Thoracic aorta (tissue), 2 donors: ENCODE results near the gene BABAM2. TPM values are rescaled to one million over a fixed set of nuclear protein-coding genes. Genes with fewer than 3 reads are reported as not detected.
A peak's percentile ranks its signal among the peaks of the same experiment; 100 is the strongest.

Source experiments
- ATAC-seq: fragments of 150-250 bp; one replicate; pipeline ENCODE4 v1.8.0; 2017; ENCODE audit warnings: low read depth; ENCODE audit not compliant: insufficient number of reproducible peaks, low FRiP score
- DNase-seq: peaks from one replicate; pipeline ENCODE4 v3.0.0-alpha.2; 2020; ENCODE audit warnings: low spot score
- H3K27ac ChIP-seq, 2 donors: fragments of 200-600 bp; sonication (generic); 1 replicate in 1 of 2; 2 replicates in 1 of 2; pipeline ENCODE4 v1.5.1; 2016; ENCODE audit warnings: mild to moderate bottlenecking in 2 of 2, moderate library complexity in 2 of 2
- H3K27me3 ChIP-seq: fragments of 200-600 bp; sonication (generic); replicated peaks from 2 replicates; pipeline ENCODE4 v1.6.0; 2016; ENCODE audit warnings: mild to moderate bottlenecking; ENCODE audit not compliant: insufficient read depth
- H3K36me3 ChIP-seq: fragments of 200-600 bp; sonication (generic); one replicate; pipeline ENCODE4 v1.5.1; 2016
- H3K4me1 ChIP-seq, 2 donors: fragments of 200-600 bp; sonication (generic); 1 replicate in 1 of 2; 2 replicates in 1 of 2; pipeline versions ENCODE4 v1.5.1 to v1.6.0; 2016; ENCODE audit warnings: low read depth in 2 of 2, mild to moderate bottlenecking in 1 of 2; ENCODE audit not compliant: control insufficient read depth in 1 of 2
- H3K4me3 ChIP-seq: fragments of 200-600 bp; sonication (generic); 2 replicates; pipeline ENCODE4 v1.5.1; 2016; ENCODE audit warnings: mild to moderate bottlenecking
- H3K9me3 ChIP-seq: fragments of 200-600 bp; sonication (generic); 2 replicates; pipeline ENCODE4 v1.5.1; 2016
- total RNA-seq, 2 donors: library from RNA; depleted of rRNA; stranded (reverse); fragments of >200 nt; gene quantifications; one replicate each; pipeline versions ENCODE4 v1.1.0 to v1.2.3, GENCODE V29; 2016
- TF ChIP-seq, protein P1 (sequence below): fragments of 200-600 bp; sonication (generic); IDR thresholded peaks from one replicate; pipeline ENCODE4 v1.5.1; 2019; ENCODE audit warnings: antibody characterized with exemption

Gene BABAM2
- total RNA-seq, 2 donors from 2014 or later = 24.7 to 32.8 TPM

DNA sequence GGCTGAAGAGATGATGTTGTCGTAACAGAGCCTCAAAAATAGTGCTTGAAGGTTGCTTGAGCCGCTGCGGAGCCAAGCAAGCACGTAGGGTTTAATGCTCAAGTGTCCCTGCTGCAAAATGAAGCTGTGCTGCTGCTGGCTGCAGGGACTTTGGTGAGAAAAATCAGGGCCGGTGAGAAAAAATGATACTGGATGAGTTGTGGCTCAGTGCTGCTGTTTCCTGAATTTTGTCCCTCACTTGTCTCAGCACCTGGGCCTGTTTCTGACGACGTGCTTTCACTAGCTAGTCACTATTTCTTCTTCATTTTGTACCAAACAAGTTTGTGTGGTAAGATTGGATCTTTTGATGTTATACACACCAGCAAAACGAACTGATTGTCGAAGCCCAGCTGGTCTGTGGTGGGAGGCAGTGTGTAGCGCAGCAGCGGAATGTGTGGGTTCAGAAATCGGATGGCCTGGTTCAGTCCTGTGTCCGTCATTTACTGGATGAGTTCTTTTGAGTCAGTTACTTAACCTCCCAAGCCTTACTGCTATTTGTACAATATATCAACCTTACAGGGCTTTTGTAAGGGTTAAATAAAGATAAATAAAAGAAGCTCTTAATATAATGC is 329.3 kb downstream of the BABAM2 start:
- TF ChIP-seq, protein P1, sequence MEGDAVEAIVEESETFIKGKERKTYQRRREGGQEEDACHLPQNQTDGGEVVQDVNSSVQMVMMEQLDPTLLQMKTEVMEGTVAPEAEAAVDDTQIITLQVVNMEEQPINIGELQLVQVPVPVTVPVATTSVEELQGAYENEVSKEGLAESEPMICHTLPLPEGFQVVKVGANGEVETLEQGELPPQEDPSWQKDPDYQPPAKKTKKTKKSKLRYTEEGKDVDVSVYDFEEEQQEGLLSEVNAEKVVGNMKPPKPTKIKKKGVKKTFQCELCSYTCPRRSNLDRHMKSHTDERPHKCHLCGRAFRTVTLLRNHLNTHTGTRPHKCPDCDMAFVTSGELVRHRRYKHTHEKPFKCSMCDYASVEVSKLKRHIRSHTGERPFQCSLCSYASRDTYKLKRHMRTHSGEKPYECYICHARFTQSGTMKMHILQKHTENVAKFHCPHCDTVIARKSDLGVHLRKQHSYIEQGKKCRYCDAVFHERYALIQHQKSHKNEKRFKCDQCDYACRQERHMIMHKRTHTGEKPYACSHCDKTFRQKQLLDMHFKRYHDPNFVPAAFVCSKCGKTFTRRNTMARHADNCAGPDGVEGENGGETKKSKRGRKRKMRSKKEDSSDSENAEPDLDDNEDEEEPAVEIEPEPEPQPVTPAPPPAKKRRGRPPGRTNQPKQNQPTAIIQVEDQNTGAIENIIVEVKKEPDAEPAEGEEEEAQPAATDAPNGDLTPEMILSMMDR = no peak
- DNase-seq = no peak
- Histone ChIP-seq H3K36me3 (no peaks in the 10 kb centered on the region), H3K27me3 (no peaks in the 10 kb centered on the region), H3K27ac (no peak overlapping the region), H3K4me3 (no peak overlapping the region), H3K4me1 (peaks cover 6 to 8% of the 10 kb centered on the region in 2 donors), H3K9me3 (no peaks in the 10 kb centered on the region)
- ATAC-seq = no peak

DNA sequence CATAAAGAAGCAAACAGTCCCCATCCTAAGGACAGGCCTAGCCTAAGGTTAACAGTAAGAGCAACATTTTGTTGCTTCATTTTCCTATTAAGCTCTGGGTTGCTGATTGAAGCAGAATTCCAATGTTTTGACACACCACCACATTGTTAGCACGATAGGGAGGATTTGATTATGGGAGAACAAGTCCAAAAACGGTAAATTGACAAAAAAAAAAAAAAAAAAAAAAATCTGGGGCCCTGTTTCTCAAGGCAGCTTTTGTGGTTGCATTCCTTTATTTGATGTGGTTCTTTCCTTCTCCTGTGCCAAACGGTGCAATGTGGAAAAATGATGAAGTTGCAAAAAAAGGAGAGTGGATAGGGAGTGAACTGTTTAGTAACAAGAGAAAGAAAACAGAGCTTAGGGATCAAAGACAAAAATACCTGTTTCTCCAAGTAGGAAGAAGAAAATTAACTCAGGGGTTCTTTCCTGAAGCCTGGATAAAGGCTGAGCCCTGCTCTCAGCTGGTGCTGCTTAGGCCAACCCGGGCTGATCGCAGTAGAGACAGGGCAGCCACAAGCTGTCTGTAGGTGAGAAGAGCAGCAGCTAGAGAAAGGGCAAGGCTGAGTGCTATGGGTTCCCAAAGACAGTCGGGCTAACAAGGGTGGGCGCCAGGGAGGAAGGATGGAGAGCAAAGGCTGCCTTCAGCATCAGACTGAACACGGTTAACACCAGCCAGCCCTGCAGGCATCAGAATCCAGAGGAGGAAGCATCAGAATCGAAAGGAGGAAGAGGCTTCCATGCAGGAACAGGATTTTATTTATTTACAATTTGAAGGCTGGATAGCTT is 334.3 kb downstream of the BABAM2 start:
- Histone ChIP-seq H3K4me3 (peak overlapping the region; percentile 37), H3K27ac (peak overlapping the region; percentile 59 to 62), H3K27me3 (no peaks in the 10 kb centered on the region), H3K4me1 (peaks cover 15 to 42% of the 10 kb centered on the region in 2 donors), H3K9me3 (no peaks in the 10 kb centered on the region), H3K36me3 (no peaks in the 10 kb centered on the region)
- TF ChIP-seq, protein P1 = no peak
- no peak for DNase-seq
- ATAC-seq = peak; percentile 75

DNA sequence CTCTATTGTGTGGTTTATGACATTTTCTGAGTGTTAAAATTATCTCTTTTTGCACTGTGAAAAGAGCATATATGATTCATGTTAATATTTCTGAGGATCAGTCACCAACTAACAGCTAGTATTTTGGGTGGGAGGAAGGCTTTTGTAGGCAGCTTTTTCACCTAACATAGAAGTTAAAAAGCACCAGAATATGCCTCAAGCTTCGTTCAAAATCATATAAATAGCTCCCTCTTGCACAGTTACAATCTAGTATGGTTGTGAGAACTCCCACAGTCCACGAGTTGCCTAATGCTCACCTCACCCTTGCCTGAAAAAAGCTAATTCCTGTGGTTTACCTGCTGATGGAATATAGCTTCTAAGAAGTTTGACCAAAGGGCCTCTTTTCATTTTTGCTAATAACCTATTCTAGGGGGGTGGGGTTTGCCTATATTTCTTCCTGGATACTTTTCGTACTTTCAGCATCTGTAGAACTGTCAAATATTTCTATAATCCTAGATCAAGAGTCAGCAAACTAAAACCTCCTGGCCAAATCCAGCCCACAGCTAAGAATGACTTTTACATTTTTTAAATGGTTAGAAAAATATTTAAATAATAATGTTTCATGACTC is 335.0 kb downstream of the BABAM2 start:
- H3K36me3 ChIP-seq = no peaks in the 10 kb centered on the region
- ATAC-seq (no peak), DNase-seq (no peak)
- no peaks in the 10 kb centered on the region for H3K9me3 ChIP-seq
- H3K27me3 ChIP-seq = no peaks in the 10 kb centered on the region
- peak overlapping the region; percentile 59 to 62 for H3K27ac ChIP-seq
- peaks cover 18 to 47% of the 10 kb centered on the region in 2 donors for H3K4me1 ChIP-seq
- TF ChIP-seq, protein P1 = no peak
- peak overlapping the region; percentile 37 for H3K4me3 ChIP-seq

DNA sequence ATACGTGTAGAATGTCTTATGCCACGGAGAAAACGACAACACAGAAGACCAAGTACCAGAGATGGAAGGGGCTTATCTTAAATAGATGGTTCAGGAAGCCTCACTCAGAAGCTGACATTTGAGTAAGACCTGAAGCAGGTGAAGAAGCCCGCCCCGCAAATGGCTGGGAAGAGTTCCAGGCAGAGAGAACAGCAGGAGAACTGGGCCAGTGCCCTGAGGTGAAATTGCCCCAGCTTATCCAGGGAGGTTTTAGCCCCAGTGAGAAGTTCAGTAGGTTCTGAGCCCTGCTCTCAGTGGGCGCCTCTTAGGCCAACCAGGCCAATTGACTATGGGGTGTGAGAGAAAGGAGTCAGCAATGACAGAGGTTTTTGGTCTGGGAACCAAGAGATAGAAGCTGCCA is 336.0 kb downstream of the BABAM2 start:
- no peak for ATAC-seq
- H3K4me1 ChIP-seq = peaks cover 21 to 56% of the 10 kb centered on the region in 2 donors
- no peak for DNase-seq
- H3K27ac ChIP-seq = peak overlapping the region in 1 of 2 donors; percentile 62
- no peaks in the 10 kb centered on the region for H3K27me3 ChIP-seq
- no peaks in the 10 kb centered on the region for H3K9me3 ChIP-seq
- TF ChIP-seq, protein P1 = no peak
- no peaks in the 10 kb centered on the region for H3K36me3 ChIP-seq
- H3K4me3 ChIP-seq = no peak overlapping the region

DNA sequence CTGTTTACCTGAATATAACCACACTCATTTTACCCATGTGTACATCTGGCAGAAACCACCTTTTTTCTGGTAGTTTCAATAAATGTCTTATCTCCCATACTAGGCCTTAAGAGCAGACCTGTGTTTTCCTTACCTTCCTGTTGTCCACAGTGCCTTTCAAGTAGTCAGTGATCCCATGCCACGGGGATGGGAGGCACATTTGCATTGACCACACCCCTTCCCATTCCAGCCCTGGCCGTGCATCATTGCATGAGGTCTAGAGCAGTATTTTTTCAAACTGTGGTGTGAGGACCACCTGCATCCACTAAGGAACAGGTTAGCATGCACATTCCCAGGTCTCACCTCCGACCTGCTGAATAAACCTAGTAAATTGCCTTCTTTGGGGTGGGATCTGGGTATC is 337.0 kb downstream of the BABAM2 start:
- no peaks in the 10 kb centered on the region for H3K27me3 ChIP-seq
- no peaks in the 10 kb centered on the region for H3K36me3 ChIP-seq
- H3K4me1 ChIP-seq = peaks cover 21 to 66% of the 10 kb centered on the region in 2 donors
- no peak overlapping the region for H3K27ac ChIP-seq
- DNase-seq (no peak), ATAC-seq (no peak)
- TF ChIP-seq, protein P1 = no peak
- no peak overlapping the region for H3K4me3 ChIP-seq
- H3K9me3 ChIP-seq = no peaks in the 10 kb centered on the region
